Activated T-cell treated with anti-CD3 and anti-CD28 coated beads, Interleukin-2, amount 50 U/mL, for 72 hours (primary cell): ENCODE measurements around the gene HLA-DRB5. TPM values are rescaled to one million over a fixed set of nuclear protein-coding genes. Genes with fewer than 3 reads are reported as not detected.
"Not testable (repeated sequence)": the region's sequence is repeated elsewhere in the genome, so short reads cannot be mapped to it uniquely, and the experiment has no call there.

Experiments
- ATAC-seq, 2 donors: fragments of 150-1000 bp; cut with Tn5 transposase; replicated peaks in 1 of 2; 2 replicates each; pipeline ENCODE4 v1.10.0; 2021; ENCODE audit warnings: moderate library complexity in 2 of 2, mild to moderate bottlenecking in 1 of 2
- DNase-seq, 2 donors: peaks; one replicate each; pipeline ENCODE4 v3.0.0; 2021 to 2022; ENCODE audit warnings: mixed read lengths in 1 of 2
- H3K27ac Mint-ChIP-seq: one replicate; pipeline ENCODE4 v1.8.0; 2022; ENCODE audit warnings: mild to moderate bottlenecking, moderate library complexity, mixed read lengths
- H3K27me3 Mint-ChIP-seq: one replicate; pipeline ENCODE4 v1.8.0; 2022; ENCODE audit warnings: low read depth, mixed read lengths
- H3K36me3 Mint-ChIP-seq, 2 donors: one replicate each; pipeline ENCODE4 v1.8.0; 2022; ENCODE audit warnings: mixed read lengths in 2 of 2, mild to moderate bottlenecking in 1 of 2; ENCODE audit not compliant: insufficient read depth in 2 of 2
- H3K4me1 Mint-ChIP-seq: one replicate; pipeline ENCODE4 v1.8.0; 2022; ENCODE audit warnings: low read depth, mixed read lengths
- H3K4me3 Mint-ChIP-seq, 2 donors: one replicate each; pipeline ENCODE4 v1.8.0; 2022; ENCODE audit warnings: mild to moderate bottlenecking in 2 of 2, mixed read lengths in 2 of 2, moderate library complexity in 2 of 2
- H3K9me3 Mint-ChIP-seq, 2 donors: one replicate each; pipeline ENCODE4 v1.8.0; 2022; ENCODE audit warnings: mixed read lengths in 2 of 2
- total RNA-seq, 2 donors: library from RNA; stranded (reverse); gene quantifications; one replicate each; pipeline ENCODE4 v1.2.3, GENCODE V29; 2022

HLA-DRB5 gene
- total RNA-seq, 2 donors from 2014 or later, result 1.7 TPM; not detected in 1

GRCh38 chr6:32553037-32553742 is 23.1 kb upstream of the HLA-DRB5 start:
- H3K27me3 Mint-ChIP-seq, result peaks cover 8% of the 10 kb centered on the region
- no peaks in the 10 kb centered on the region for H3K9me3 Mint-ChIP-seq
- no peak for ATAC-seq
- no peak for DNase-seq
- no peaks in the 10 kb centered on the region for H3K36me3 Mint-ChIP-seq
- H3K4me3 Mint-ChIP-seq, result no peak overlapping the region
- H3K4me1 Mint-ChIP-seq, result no peaks in the 10 kb centered on the region
- H3K27ac Mint-ChIP-seq, result no peak overlapping the region

- no peaks in the 10 kb centered on the region for H3K9me3 Mint-ChIP-seq
- H3K4me1 Mint-ChIP-seq, result no peaks in the 10 kb centered on the region
- peaks cover 7% of the 10 kb centered on the region for H3K27me3 Mint-ChIP-seq
- H3K4me3 Mint-ChIP-seq, result no peak overlapping the region
- DNase-seq, result no peak
- no peaks in the 10 kb centered on the region for H3K36me3 Mint-ChIP-seq
- no peak overlapping the region for H3K27ac Mint-ChIP-seq
- ATAC-seq, result no peak
Measured at GRCh38 chr6:32551410-32551809, 21.3 kb upstream of the HLA-DRB5 start.

GRCh38 chr6:32539839-32540238 is 9.8 kb upstream of the HLA-DRB5 start:
- Mint-ChIP-seq H3K36me3 (no peaks in the 10 kb centered on the region), H3K9me3 (no peaks in the 10 kb centered on the region), H3K27ac (no peak overlapping the region), H3K4me3 (no peak overlapping the region), H3K4me1 (no peaks in the 10 kb centered on the region), H3K27me3 (no peaks in the 10 kb centered on the region)
- ATAC-seq (no peak), DNase-seq (no peak)

GRCh38 chr6:32530431-32530793 is 325 bp upstream of the HLA-DRB5 start:
- H3K36me3 Mint-ChIP-seq, DNase-seq, ATAC-seq, H3K4me1 Mint-ChIP-seq, H3K9me3 Mint-ChIP-seq, H3K27ac Mint-ChIP-seq, H3K4me3 Mint-ChIP-seq, H3K27me3 Mint-ChIP-seq: not testable (repeated sequence)

GRCh38 chr6:32522302-32523047 is 7.6 kb downstream of the HLA-DRB5 start:
- no peak overlapping the region for H3K27ac Mint-ChIP-seq
- no peak for ATAC-seq
- H3K36me3 Mint-ChIP-seq, result no peaks in the 10 kb centered on the region
- peaks cover 6% of the 10 kb centered on the region for H3K27me3 Mint-ChIP-seq
- DNase-seq, result no peak
- H3K9me3 Mint-ChIP-seq, result no peaks in the 10 kb centered on the region
- no peaks in the 10 kb centered on the region for H3K4me1 Mint-ChIP-seq
- H3K4me3 Mint-ChIP-seq, result no peak overlapping the region

GRCh38 chr6:32519910-32520258 is 10.2 kb downstream of the HLA-DRB5 start:
- no peak for DNase-seq
- Mint-ChIP-seq H3K27ac (no peak overlapping the region), H3K27me3 (peaks cover 6% of the 10 kb centered on the region), H3K4me3 (no peak overlapping the region), H3K9me3 (no peaks in the 10 kb centered on the region), H3K4me1 (no peaks in the 10 kb centered on the region), H3K36me3 (no peaks in the 10 kb centered on the region)
- ATAC-seq, result no peak

GRCh38 chr6:32519118-32519909 is 10.8 kb downstream of the HLA-DRB5 start:
- ATAC-seq, result no peak
- H3K36me3 Mint-ChIP-seq, result no peaks in the 10 kb centered on the region

GRCh38 chr6:32517654-32518445 is 12.2 kb downstream of the HLA-DRB5 start:
- Mint-ChIP-seq H3K36me3 (no peaks in the 10 kb centered on the region), H3K4me1 (no peaks in the 10 kb centered on the region), H3K9me3 (no peaks in the 10 kb centered on the region), H3K4me3 (no peak overlapping the region), H3K27ac (no peak overlapping the region), H3K27me3 (peaks cover 5% of the 10 kb centered on the region)
- DNase-seq (no peak), ATAC-seq (no peak)

More at GRCh38 chr6:32519118-32519909, 10.8 kb downstream of the HLA-DRB5 start:
- Mint-ChIP-seq H3K4me3 (no peak overlapping the region), H3K27me3 (peaks cover 6% of the 10 kb centered on the region), H3K9me3 (no peaks in the 10 kb centered on the region), H3K27ac (no peak overlapping the region), H3K4me1 (no peaks in the 10 kb centered on the region)
- DNase-seq, result no peak

- ATAC-seq (no peak), DNase-seq (no peak)
- Mint-ChIP-seq H3K4me3 (no peak overlapping the region), H3K27ac (no peak overlapping the region), H3K9me3 (no peaks in the 10 kb centered on the region), H3K36me3 (no peaks in the 10 kb centered on the region), H3K4me1 (no peaks in the 10 kb centered on the region), H3K27me3 (no peaks in the 10 kb centered on the region)
Measured at GRCh38 chr6:32501016-32501415, 29.1 kb downstream of the HLA-DRB5 start.

- H3K36me3 Mint-ChIP-seq, result no peaks in the 10 kb centered on the region
- ATAC-seq (no peak), DNase-seq (no peak)
- H3K9me3 Mint-ChIP-seq, result no peaks in the 10 kb centered on the region
- peaks cover 11% of the 10 kb centered on the region for H3K27me3 Mint-ChIP-seq
- no peak overlapping the region for H3K27ac Mint-ChIP-seq
- H3K4me3 Mint-ChIP-seq, result no peak overlapping the region
- no peaks in the 10 kb centered on the region for H3K4me1 Mint-ChIP-seq
Measured at GRCh38 chr6:32492351-32492750, 37.7 kb downstream of the HLA-DRB5 start.

- DNase-seq (no peak), ATAC-seq (no peak)
- peaks cover 11% of the 10 kb centered on the region for H3K27me3 Mint-ChIP-seq
- no peaks in the 10 kb centered on the region for H3K4me1 Mint-ChIP-seq
- no peaks in the 10 kb centered on the region for H3K36me3 Mint-ChIP-seq
- H3K9me3 Mint-ChIP-seq, result no peaks in the 10 kb centered on the region
- H3K4me3 Mint-ChIP-seq, result no peak overlapping the region
- no peak overlapping the region for H3K27ac Mint-ChIP-seq
Measured at GRCh38 chr6:32491700-32492099, 38.4 kb downstream of the HLA-DRB5 start.

GRCh38 chr6:32488083-32488482 is 42.0 kb downstream of the HLA-DRB5 start:
- DNase-seq, result no peak
- Mint-ChIP-seq H3K4me3 (no peak overlapping the region), H3K36me3 (no peaks in the 10 kb centered on the region), H3K27me3 (peaks cover 11% of the 10 kb centered on the region), H3K9me3 (no peaks in the 10 kb centered on the region), H3K27ac (no peak overlapping the region), H3K4me1 (no peaks in the 10 kb centered on the region)
- ATAC-seq, result no peak

GRCh38 chr6:32484614-32484998 is 45.5 kb downstream of the HLA-DRB5 start:
- DNase-seq (no peak), ATAC-seq (no peak)
- Mint-ChIP-seq H3K4me3 (no peak overlapping the region), H3K9me3 (no peaks in the 10 kb centered on the region), H3K27me3 (peaks cover 21% of the 10 kb centered on the region), H3K4me1 (no peaks in the 10 kb centered on the region), H3K27ac (no peak overlapping the region), H3K36me3 (no peaks in the 10 kb centered on the region)
